Activated naive CD4-positive, alpha-beta T cell treated with anti-CD3 and anti-CD28 coated beads, Interleukin-2, amount 10 ng/mL, durations not matched to agents 7 days and 5 days (primary cell): ENCODE results near the gene MED15.
"Not testable (repeated sequence)": the region's sequence is repeated elsewhere in the genome, so short reads cannot be mapped to it uniquely, and the experiment has no call there.

ENCODE experiments used
- CTCF ChIA-PET: fragments of 350-600 bp; sonication (Branson Sonifier 250); formaldehyde crosslinking; loops from one replicate; lab custom pipeline; 2021; ENCODE audit warnings: antibody characterized with exemption; lab: Charles Lee
- DNase-seq: peaks from one replicate; pipeline ENCODE4 v3.0.0-alpha.2; 2020
- H3K27ac Mint-ChIP-seq: one replicate; pipeline ENCODE4 v1.8.0; 2021; ENCODE audit warnings: mild to moderate bottlenecking, moderate library complexity, mixed read lengths
- H3K27me3 Mint-ChIP-seq: one replicate; pipeline ENCODE4 v1.8.0; 2021; ENCODE audit warnings: mild to moderate bottlenecking, mixed read lengths
- H3K36me3 Mint-ChIP-seq: one replicate; pipeline ENCODE4 v1.8.0; 2021; ENCODE audit warnings: mixed read lengths
- H3K4me1 Mint-ChIP-seq: one replicate; pipeline ENCODE4 v1.8.0; 2021; ENCODE audit warnings: mixed read lengths
- H3K4me3 Mint-ChIP-seq: one replicate; pipeline ENCODE4 v1.8.0; 2021; ENCODE audit warnings: mild to moderate bottlenecking, moderate library complexity, mixed read lengths
- H3K9me3 Mint-ChIP-seq: one replicate; pipeline ENCODE4 v1.8.0; 2021; ENCODE audit warnings: mixed read lengths

The MED15 gene

GRCh38 chr22:20589614-20590476 lies 82.4 kb downstream of the MED15 start:
- Mint-ChIP-seq H3K4me1 (no peaks in the 10 kb centered on the region), H3K36me3 (peaks cover 6% of the 10 kb centered on the region), H3K9me3 (no peaks in the 10 kb centered on the region), H3K4me3 (no peak overlapping the region), H3K27me3 (peaks cover 24% of the 10 kb centered on the region), H3K27ac (no peak overlapping the region)
- CTCF ChIA-PET = no interaction called here
- no peak for DNase-seq

GRCh38 chr22:20590477-20591294 lies 83.3 kb downstream of the MED15 start:
- Mint-ChIP-seq H3K4me3 (no peak overlapping the region), H3K4me1 (no peaks in the 10 kb centered on the region), H3K36me3 (peaks cover 5% of the 10 kb centered on the region), H3K27me3 (peaks cover 27% of the 10 kb centered on the region), H3K9me3 (no peaks in the 10 kb centered on the region), H3K27ac (no peak overlapping the region)
- CTCF ChIA-PET = no interaction called here
- no peak for DNase-seq

- Mint-ChIP-seq H3K27me3 (peaks cover 30% of the 10 kb centered on the region), H3K4me1 (no peaks in the 10 kb centered on the region), H3K9me3 (no peaks in the 10 kb centered on the region), H3K36me3 (peaks cover 5% of the 10 kb centered on the region), H3K4me3 (no peak overlapping the region), H3K27ac (no peak overlapping the region)
- DNase-seq = no peak
- CTCF ChIA-PET = no interaction called here
Observed at GRCh38 chr22:20591295-20591645, 83.9 kb downstream of the MED15 start.

GRCh38 chr22:20591660-20592310 lies 84.4 kb downstream of the MED15 start:
- no peak for DNase-seq
- Mint-ChIP-seq H3K4me3 (no peak overlapping the region), H3K9me3 (no peaks in the 10 kb centered on the region), H3K27me3 (peaks cover 30% of the 10 kb centered on the region), H3K27ac (no peak overlapping the region), H3K36me3 (peaks cover 4% of the 10 kb centered on the region), H3K4me1 (no peaks in the 10 kb centered on the region)
- CTCF ChIA-PET = no interaction called here

GRCh38 chr22:20594038-20594437 lies 86.6 kb downstream of the MED15 start:
- H3K27ac Mint-ChIP-seq, H3K36me3 Mint-ChIP-seq, CTCF ChIA-PET, H3K4me3 Mint-ChIP-seq, DNase-seq, H3K4me1 Mint-ChIP-seq, H3K9me3 Mint-ChIP-seq: not testable (repeated sequence)
- H3K27me3 Mint-ChIP-seq = peaks cover 33% of the 10 kb centered on the region

GRCh38 chr22:20594486-20594885 lies 87.1 kb downstream of the MED15 start:
- H3K36me3 Mint-ChIP-seq, H3K27ac Mint-ChIP-seq, H3K9me3 Mint-ChIP-seq, CTCF ChIA-PET, DNase-seq, H3K4me3 Mint-ChIP-seq, H3K4me1 Mint-ChIP-seq: not testable (repeated sequence)
- H3K27me3 Mint-ChIP-seq = peaks cover 35% of the 10 kb centered on the region

GRCh38 chr22:20595461-20595860 lies 88.1 kb downstream of the MED15 start:
- no peaks in the 10 kb centered on the region for H3K4me1 Mint-ChIP-seq
- CTCF ChIA-PET = no interaction called here
- no peak overlapping the region for H3K4me3 Mint-ChIP-seq
- H3K27ac Mint-ChIP-seq = no peak overlapping the region
- no peaks in the 10 kb centered on the region for H3K9me3 Mint-ChIP-seq
- H3K36me3 Mint-ChIP-seq = no peaks in the 10 kb centered on the region
- no peak for DNase-seq
- H3K27me3 Mint-ChIP-seq = peaks cover 43% of the 10 kb centered on the region

- CTCF ChIA-PET = interaction anchor here (0.6 kb wide), 2 partner anchors 35 to 418 kb away, joined by 3 read pairs; no protein-coding TSS in a partner anchor
Observed at GRCh38 chr22:20599117-20599516, 91.7 kb downstream of the MED15 start.

GRCh38 chr22:20600137-20600673 lies 92.8 kb downstream of the MED15 start:
- CTCF ChIA-PET = no interaction called here
- Mint-ChIP-seq H3K27me3 (peaks cover 28% of the 10 kb centered on the region), H3K4me1 (no peaks in the 10 kb centered on the region), H3K9me3 (no peaks in the 10 kb centered on the region), H3K27ac (no peak overlapping the region), H3K36me3 (no peaks in the 10 kb centered on the region), H3K4me3 (no peak overlapping the region)
- DNase-seq = no peak

More at GRCh38 chr22:20599117-20599516, 91.7 kb downstream of the MED15 start:
- H3K4me1 Mint-ChIP-seq = no peaks in the 10 kb centered on the region
- DNase-seq = no peak
- no peak overlapping the region for H3K27ac Mint-ChIP-seq
- H3K4me3 Mint-ChIP-seq = no peak overlapping the region
- H3K27me3 Mint-ChIP-seq = peaks cover 31% of the 10 kb centered on the region
- no peaks in the 10 kb centered on the region for H3K9me3 Mint-ChIP-seq
- H3K36me3 Mint-ChIP-seq = no peaks in the 10 kb centered on the region

GRCh38 chr22:20601308-20601707 lies 93.9 kb downstream of the MED15 start:
- CTCF ChIA-PET = no interaction called here
- DNase-seq = no peak
- peaks cover 5% of the 10 kb centered on the region for H3K4me1 Mint-ChIP-seq
- no peaks in the 10 kb centered on the region for H3K9me3 Mint-ChIP-seq
- no peak overlapping the region for H3K27ac Mint-ChIP-seq
- no peaks in the 10 kb centered on the region for H3K36me3 Mint-ChIP-seq
- peaks cover 24% of the 10 kb centered on the region for H3K27me3 Mint-ChIP-seq
- H3K4me3 Mint-ChIP-seq = no peak overlapping the region

- Mint-ChIP-seq H3K9me3 (no peaks in the 10 kb centered on the region), H3K36me3 (no peaks in the 10 kb centered on the region), H3K4me3 (no peak overlapping the region), H3K4me1 (peaks cover 8% of the 10 kb centered on the region), H3K27me3 (peaks cover 36% of the 10 kb centered on the region), H3K27ac (no peak overlapping the region)
- no peak for DNase-seq
- CTCF ChIA-PET = no interaction called here
Observed at GRCh38 chr22:20602609-20603164, 95.3 kb downstream of the MED15 start.

- H3K27me3 Mint-ChIP-seq = peaks cover 41% of the 10 kb centered on the region
- no peak overlapping the region for H3K4me3 Mint-ChIP-seq
- no peaks in the 10 kb centered on the region for H3K9me3 Mint-ChIP-seq
- H3K27ac Mint-ChIP-seq = no peak overlapping the region
- no peak for DNase-seq
- CTCF ChIA-PET = interaction anchor here (0.6 to 1.2 kb wide), 3 partner anchors 40 to 145 kb away, joined by 3 to 5 read pairs (median 4); no protein-coding TSS in a partner anchor
- H3K36me3 Mint-ChIP-seq = no peaks in the 10 kb centered on the region
- H3K4me1 Mint-ChIP-seq = peaks cover 8% of the 10 kb centered on the region
Observed at GRCh38 chr22:20604092-20604747, 96.8 kb downstream of the MED15 start.

- Mint-ChIP-seq H3K4me1 (peaks cover 8% of the 10 kb centered on the region), H3K36me3 (no peaks in the 10 kb centered on the region), H3K4me3 (no peak overlapping the region), H3K27ac (no peak overlapping the region), H3K9me3 (no peaks in the 10 kb centered on the region), H3K27me3 (peaks cover 44% of the 10 kb centered on the region)
- CTCF ChIA-PET = interaction anchor here (1.2 kb wide), 1 partner anchor 144 kb away, joined by 4 read pairs; no protein-coding TSS in a partner anchor
- no peak for DNase-seq
Observed at GRCh38 chr22:20604776-20605221, 97.4 kb downstream of the MED15 start.
